ENCODE measurements around the gene GDAP1L1. TPM values are rescaled to one million over a fixed set of nuclear protein-coding genes. Genes with fewer than 3 reads are reported as not detected.

Gene GDAP1L1
- polyA plus RNA-seq, 4 donors = 0.54 to 1.5 (median 1.1) TPM; not detected in 1

GRCh38 chr20:44206132-44206531, 41.0 kb upstream of the GDAP1L1 start:
- no peak for FAIRE-seq
- H3K4me1 ChIP-seq (ENCODE audit: control insufficient read depth in 3 of 3, insufficient read depth in 2 of 3, low read depth in 1 of 3, low read length in 2 of 3) = peaks cover 0 to 4% (median 3%) of the 10 kb centered on the region in 3 donors

GRCh38 chr20:44207126-44207723, 39.9 kb upstream of the GDAP1L1 start:
- no peak overlapping the region for H3K27ac ChIP-seq (ENCODE audit: low read depth in 1 of 3, low read length in 2 of 3)

More at GRCh38 chr20:44206132-44206531, 41.0 kb upstream of the GDAP1L1 start:
- no peak for DNase-seq
- Histone ChIP-seq H3K36me3 (ENCODE audit: control insufficient read depth in 3 of 3, insufficient read depth in 2 of 3, low read depth in 1 of 3, low read length in 3 of 3) (peaks cover 2 to 16% (median 6%) of the 10 kb centered on the region in 3 donors), H3K27ac (ENCODE audit: low read depth in 1 of 3, low read length in 2 of 3) (no peak overlapping the region), H3K4me3 (ENCODE audit: low read depth in 1 of 3, low read length in 3 of 3) (no peak overlapping the region), H3K9me3 (ENCODE audit: control insufficient read depth in 2 of 2, insufficient read depth in 1 of 2, low read depth in 1 of 2, low read length in 1 of 2) (no peaks in the 10 kb centered on the region), H3K27me3 (ENCODE audit: control insufficient read depth in 3 of 3, insufficient read depth in 3 of 3, low read length in 3 of 3) (no peaks in the 10 kb centered on the region)

GRCh38 chr20:44208165-44208564, 38.9 kb upstream of the GDAP1L1 start:
- peaks cover 0 to 12% (median 6%) of the 10 kb centered on the region in 3 donors for H3K4me1 ChIP-seq (ENCODE audit: control insufficient read depth in 3 of 3, insufficient read depth in 2 of 3, low read depth in 1 of 3, low read length in 2 of 3)
- no peaks in the 10 kb centered on the region for H3K9me3 ChIP-seq (ENCODE audit: control insufficient read depth in 2 of 2, insufficient read depth in 1 of 2, low read depth in 1 of 2, low read length in 1 of 2)
- H3K27me3 ChIP-seq (ENCODE audit: control insufficient read depth in 3 of 3, insufficient read depth in 3 of 3, low read length in 3 of 3) = no peaks in the 10 kb centered on the region
- peaks cover 0 to 12% (median 5%) of the 10 kb centered on the region in 3 donors for H3K36me3 ChIP-seq (ENCODE audit: control insufficient read depth in 3 of 3, insufficient read depth in 2 of 3, low read depth in 1 of 3, low read length in 3 of 3)
- no peak overlapping the region for H3K27ac ChIP-seq (ENCODE audit: low read depth in 1 of 3, low read length in 2 of 3)
- 9 to 43% (median 32%) methylated on average over 7 of the region's 7 CpGs for WGBS, 3 donors
- DNase-seq = peak in 1 of 2 donors; percentile 59
- no peak for FAIRE-seq
- peak overlapping the region in 1 of 3 donors; percentile 72 for H3K4me3 ChIP-seq (ENCODE audit: low read depth in 1 of 3, low read length in 3 of 3)

More at GRCh38 chr20:44207126-44207723, 39.9 kb upstream of the GDAP1L1 start:
- Histone ChIP-seq H3K27me3 (ENCODE audit: control insufficient read depth in 3 of 3, insufficient read depth in 3 of 3, low read length in 3 of 3) (no peaks in the 10 kb centered on the region), H3K9me3 (ENCODE audit: control insufficient read depth in 2 of 2, insufficient read depth in 1 of 2, low read depth in 1 of 2, low read length in 1 of 2) (no peaks in the 10 kb centered on the region), H3K4me3 (ENCODE audit: low read depth in 1 of 3, low read length in 3 of 3) (no peak overlapping the region), H3K36me3 (ENCODE audit: control insufficient read depth in 3 of 3, insufficient read depth in 2 of 3, low read depth in 1 of 3, low read length in 3 of 3) (peaks cover 0 to 12% (median 6%) of the 10 kb centered on the region in 3 donors), H3K4me1 (ENCODE audit: control insufficient read depth in 3 of 3, insufficient read depth in 2 of 3, low read depth in 1 of 3, low read length in 2 of 3) (peaks cover 0 to 12% (median 6%) of the 10 kb centered on the region in 3 donors)
- WGBS, 3 donors = 32 to 40% (median 34%) methylated on average over 3 of the region's 3 CpGs
- no peak for DNase-seq
- FAIRE-seq = no peak

GRCh38 chr20:44208770-44209169, 38.3 kb upstream of the GDAP1L1 start:
- H3K36me3 ChIP-seq (ENCODE audit: control insufficient read depth in 3 of 3, insufficient read depth in 2 of 3, low read depth in 1 of 3, low read length in 3 of 3) = peaks cover 0 to 12% (median 4%) of the 10 kb centered on the region in 3 donors
- 11 to 30% (median 23%) methylated on average over 7 of the region's 7 CpGs for WGBS, 3 donors
- H3K27ac ChIP-seq (ENCODE audit: low read depth in 1 of 3, low read length in 2 of 3) = peak overlapping the region in 1 of 3 donors; percentile 97
- H3K27me3 ChIP-seq (ENCODE audit: control insufficient read depth in 3 of 3, insufficient read depth in 3 of 3, low read length in 3 of 3) = no peaks in the 10 kb centered on the region
- no peaks in the 10 kb centered on the region for H3K9me3 ChIP-seq (ENCODE audit: control insufficient read depth in 2 of 2, insufficient read depth in 1 of 2, low read depth in 1 of 2, low read length in 1 of 2)
- no peak for FAIRE-seq
- peaks cover 0 to 12% (median 6%) of the 10 kb centered on the region in 3 donors for H3K4me1 ChIP-seq (ENCODE audit: control insufficient read depth in 3 of 3, insufficient read depth in 2 of 3, low read depth in 1 of 3, low read length in 2 of 3)
- H3K4me3 ChIP-seq (ENCODE audit: low read depth in 1 of 3, low read length in 3 of 3) = peak overlapping the region in 2 of 3 donors; percentile 72 to 81
- peak in 1 of 2 donors; percentile 34 for DNase-seq

GRCh38 chr20:44209686-44210405, 37.3 kb upstream of the GDAP1L1 start:
- Histone ChIP-seq H3K9me3 (ENCODE audit: control insufficient read depth in 2 of 2, insufficient read depth in 1 of 2, low read depth in 1 of 2, low read length in 1 of 2) (no peaks in the 10 kb centered on the region), H3K4me1 (ENCODE audit: control insufficient read depth in 3 of 3, insufficient read depth in 2 of 3, low read depth in 1 of 3, low read length in 2 of 3) (peaks cover 0 to 12% (median 6%) of the 10 kb centered on the region in 3 donors), H3K27ac (ENCODE audit: low read depth in 1 of 3, low read length in 2 of 3) (peak overlapping the region; percentile 87 to 97 (median 97)), H3K27me3 (ENCODE audit: control insufficient read depth in 3 of 3, insufficient read depth in 3 of 3, low read length in 3 of 3) (no peaks in the 10 kb centered on the region), H3K36me3 (ENCODE audit: control insufficient read depth in 3 of 3, insufficient read depth in 2 of 3, low read depth in 1 of 3, low read length in 3 of 3) (peaks cover 0 to 7% (median 2%) of the 10 kb centered on the region in 3 donors), H3K4me3 (ENCODE audit: low read depth in 1 of 3, low read length in 3 of 3) (peak overlapping the region; percentile 72 to 81 (median 79))
- DNase-seq (peak in 1 of 2 donors; percentile 62), FAIRE-seq (no peak)
- WGBS, 3 donors = 1% methylated on average over 27 to 31 of the region's 31 CpGs

- Histone ChIP-seq H3K9me3 (ENCODE audit: control insufficient read depth in 2 of 2, insufficient read depth in 1 of 2, low read depth in 1 of 2, low read length in 1 of 2) (no peaks in the 10 kb centered on the region), H3K27ac (ENCODE audit: low read depth in 1 of 3, low read length in 2 of 3) (peak within 1 kb of the TSS; percentile 87 to 97 (median 97)), H3K27me3 (ENCODE audit: control insufficient read depth in 3 of 3, insufficient read depth in 3 of 3, low read length in 3 of 3) (no peaks in the 10 kb centered on the region), H3K4me3 (ENCODE audit: low read depth in 1 of 3, low read length in 3 of 3) (peak within 1 kb of the TSS; percentile 72 to 81 (median 79)), H3K36me3 (ENCODE audit: control insufficient read depth in 3 of 3, insufficient read depth in 2 of 3, low read depth in 1 of 3, low read length in 3 of 3) (peaks cover 0 to 3% (median 2%) of the 10 kb centered on the region in 3 donors), H3K4me1 (ENCODE audit: control insufficient read depth in 3 of 3, insufficient read depth in 2 of 3, low read depth in 1 of 3, low read length in 2 of 3) (peaks cover 0 to 12% (median 6%) of the 10 kb centered on the region in 3 donors)
- DNase-seq (peak; percentile 99), FAIRE-seq (no peak)
- WGBS, 3 donors = 1% methylated on average over 43 to 79 of the region's 79 CpGs
Observed at GRCh38 chr20:44210406-44211176, 36.5 kb upstream of the GDAP1L1 start, which contains the start of gene OSER1. Gene OSER1 (minus strand): TSS chr20:44210771. CDS start chr20:44206957, 3,814 bp downstream.

GRCh38 chr20:44211177-44212039, 35.7 kb upstream of the GDAP1L1 start:
- no peak for DNase-seq
- Histone ChIP-seq H3K9me3 (ENCODE audit: control insufficient read depth in 2 of 2, insufficient read depth in 1 of 2, low read depth in 1 of 2, low read length in 1 of 2) (no peaks in the 10 kb centered on the region), H3K27ac (ENCODE audit: low read depth in 1 of 3, low read length in 2 of 3) (peak overlapping the region; percentile 87 to 96 (median 96)), H3K4me3 (ENCODE audit: low read depth in 1 of 3, low read length in 3 of 3) (peak overlapping the region; percentile 62 to 81 (median 67)), H3K4me1 (ENCODE audit: control insufficient read depth in 3 of 3, insufficient read depth in 2 of 3, low read depth in 1 of 3, low read length in 2 of 3) (peaks cover 0 to 12% (median 6%) of the 10 kb centered on the region in 3 donors), H3K36me3 (ENCODE audit: control insufficient read depth in 3 of 3, insufficient read depth in 2 of 3, low read depth in 1 of 3, low read length in 3 of 3) (peaks cover 0 to under 1% (median 0%) of the 10 kb centered on the region in 3 donors), H3K27me3 (ENCODE audit: control insufficient read depth in 3 of 3, insufficient read depth in 3 of 3, low read length in 3 of 3) (no peaks in the 10 kb centered on the region)
- 5 to 12% (median 11%) methylated on average over 24 of the region's 24 CpGs for WGBS, 3 donors
- no peak for FAIRE-seq
